Choroid plexus epithelial cell (primary cell): ENCODE measurements around the gene OPCML.

Experiments used
- DNase-seq: peaks from one replicate; pipeline ENCODE4 v3.0.0-alpha.2; 2010; ENCODE audit warnings: low read depth
- H3K4me3 ChIP-seq: 2 replicates; pipeline ENCODE4 v1.5.1; 2011; ENCODE audit warnings: low read depth, mild to moderate bottlenecking, control low read depth, low read length, moderate library complexity
- CTCF ChIP-seq: conservative IDR thresholded peaks from 2 replicates; pipeline ENCODE4 v1.5.1; 2011; ENCODE audit warnings: low read depth, mild to moderate bottlenecking, control low read depth, inconsistent platforms, low read length, moderate library complexity

The OPCML gene

GRCh38 chr11:132850266-132850665, 682.0 kb downstream of the OPCML start:
- no peak overlapping the region for H3K4me3 ChIP-seq
- no peak for TF ChIP-seq CTCF
- no peak for DNase-seq

- DNase-seq, result peak; percentile 65
- H3K4me3 ChIP-seq, result no peak overlapping the region
- no peak for TF ChIP-seq CTCF
These were observed 684.0 kb downstream of the OPCML start for GRCh38 chr11:132848336-132848735.

- no peak for DNase-seq
- TF ChIP-seq CTCF, result no peak
- no peak overlapping the region for H3K4me3 ChIP-seq
These were observed 686.2 kb downstream of the OPCML start for GRCh38 chr11:132846075-132846474.

GRCh38 chr11:132844956-132845696, 687.2 kb downstream of the OPCML start:
- peak; percentile 91 for DNase-seq
- H3K4me3 ChIP-seq, result no peak overlapping the region
- no peak for TF ChIP-seq CTCF

- no peak for DNase-seq
- H3K4me3 ChIP-seq, result no peak overlapping the region
- TF ChIP-seq CTCF, result no peak
These were observed 691.6 kb downstream of the OPCML start for GRCh38 chr11:132840660-132841059.

- no peak overlapping the region for H3K4me3 ChIP-seq
- DNase-seq, result no peak
- no peak for TF ChIP-seq CTCF
These were observed 692.1 kb downstream of the OPCML start for GRCh38 chr11:132840191-132840590.
